BJ (cell line): ENCODE results near the gene NDRG2. TPM values are rescaled to one million over a fixed set of nuclear protein-coding genes. Genes with fewer than 3 reads are reported as not detected.

Experiments
- CTCF ChIA-PET: fragments of 350-600 bp; formaldehyde crosslinking; extraction: SDS; loops from one replicate; lab custom pipeline; 2021; ENCODE audit warnings: antibody characterized with exemption, inconsistent platforms; lab: Yijun Ruan, JAX
- POLR2A ChIA-PET: fragments of 300-600 bp; sonication (Branson Sonifier 250); formaldehyde crosslinking; extraction: SDS; loops from one replicate; lab custom pipeline; 2021; ENCODE audit warnings: antibody characterized with exemption; lab: Charles Lee
- DNase-seq: peaks from one replicate; pipeline ENCODE4 v3.0.0-alpha.2; 2011; ENCODE audit warnings: low read depth
- H3K27me3 ChIP-seq: 2 replicates; pipeline ENCODE4 v1.6.0; 2011; ENCODE audit warnings: low read length; ENCODE audit not compliant: control insufficient read depth, insufficient read depth
- H3K36me3 ChIP-seq: 2 replicates; pipeline ENCODE4 v1.5.1; 2011; ENCODE audit warnings: low read length; ENCODE audit not compliant: control insufficient read depth, insufficient read depth
- H3K4me3 ChIP-seq: 2 replicates; pipeline ENCODE4 v1.5.1; 2011; ENCODE audit warnings: low read depth, mild to moderate bottlenecking, control low read depth, low read length
- CTCF ChIP-seq: IDR thresholded peaks from 2 replicates; pipeline ENCODE4 v1.5.1; 2011; ENCODE audit warnings: low read depth, mild to moderate bottlenecking, control low read depth, inconsistent platforms, low read length, moderate library complexity; ENCODE audit not compliant: insufficient read depth
- polyA plus RNA-seq: library from polyadenylated mRNA; depleted of rRNA; stranded (reverse); fragments of >200 nt; gene quantifications from 2 replicates; pipeline ENCODE4 v1.2.3, GENCODE V29; 2011

NDRG2 gene
- polyA plus RNA-seq, 1 experiment = 1.1 TPM

GRCh38 chr14:21040370-21040925, 15.6 kb upstream of the NDRG2 start:
- no peak for TF ChIP-seq CTCF
- ChIA-PET CTCF (interaction anchor here (0.8 to 6.9 kb wide), 26 partner anchors 10 to 184 kb away, joined by 3 to 202 read pairs (median 6); partner anchors contain the start of genes ARHGEF40, RNASE8, SLC39A2 and TPPP2), POLR2A (interaction anchor here (1.0 kb wide), 1 partner anchor 26 kb away, joined by 3 read pairs; no protein-coding TSS in a partner anchor)
- no peak for DNase-seq
- no peak overlapping the region for H3K4me3 ChIP-seq
- peaks cover 7% of the 10 kb centered on the region for H3K27me3 ChIP-seq
- no peaks in the 10 kb centered on the region for H3K36me3 ChIP-seq

DNA sequence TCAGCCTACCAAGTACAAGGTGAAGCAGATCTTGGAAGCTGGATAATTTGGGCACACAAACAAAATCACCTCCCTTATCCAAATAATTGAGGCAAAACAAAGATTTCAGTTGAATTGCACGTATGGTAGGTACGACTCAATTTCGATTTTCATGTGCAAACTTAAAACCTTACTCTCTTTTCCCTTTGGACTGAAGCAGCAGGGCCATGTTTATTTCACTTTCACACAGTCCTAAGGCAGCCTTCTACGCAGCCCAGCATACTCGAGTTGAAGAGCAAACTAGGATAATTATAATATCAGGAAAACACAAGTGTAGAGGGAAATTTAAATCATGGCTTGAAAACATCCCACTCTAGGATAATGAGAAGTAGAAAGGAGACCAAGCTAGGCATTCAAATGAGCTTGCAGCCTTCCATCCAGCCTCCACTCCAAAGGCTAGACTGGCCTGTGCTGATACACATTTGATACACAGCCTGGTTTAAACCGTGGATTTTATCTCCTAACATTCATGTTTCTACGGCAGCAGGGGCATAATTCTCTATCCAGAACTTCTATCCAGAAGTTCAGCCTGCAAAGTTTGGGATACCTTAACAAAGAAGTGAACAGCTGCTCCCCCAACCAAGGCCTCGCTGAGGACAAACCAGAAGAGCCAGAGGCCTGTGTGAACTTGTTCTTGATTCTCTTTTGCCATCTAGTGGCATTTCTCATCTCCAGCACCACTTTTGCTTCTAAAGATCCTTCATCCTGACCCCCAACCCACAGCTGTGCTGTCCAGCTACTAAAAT, 14.9 kb upstream of the NDRG2 start:
- ChIA-PET CTCF (interaction anchor here (0.8 to 6.9 kb wide), 27 partner anchors 9 to 184 kb away, joined by 3 to 202 read pairs (median 6); partner anchors contain the start of genes ARHGEF40, RNASE8, SLC39A2 and TPPP2), POLR2A (interaction anchor here (1.0 kb wide), 1 partner anchor 25 kb away, joined by 3 read pairs; no protein-coding TSS in a partner anchor)
- DNase-seq = no peak
- Histone ChIP-seq H3K27me3 (peaks cover 6% of the 10 kb centered on the region), H3K4me3 (no peak overlapping the region), H3K36me3 (no peaks in the 10 kb centered on the region)
- TF ChIP-seq CTCF = peak; percentile 59

DNA sequence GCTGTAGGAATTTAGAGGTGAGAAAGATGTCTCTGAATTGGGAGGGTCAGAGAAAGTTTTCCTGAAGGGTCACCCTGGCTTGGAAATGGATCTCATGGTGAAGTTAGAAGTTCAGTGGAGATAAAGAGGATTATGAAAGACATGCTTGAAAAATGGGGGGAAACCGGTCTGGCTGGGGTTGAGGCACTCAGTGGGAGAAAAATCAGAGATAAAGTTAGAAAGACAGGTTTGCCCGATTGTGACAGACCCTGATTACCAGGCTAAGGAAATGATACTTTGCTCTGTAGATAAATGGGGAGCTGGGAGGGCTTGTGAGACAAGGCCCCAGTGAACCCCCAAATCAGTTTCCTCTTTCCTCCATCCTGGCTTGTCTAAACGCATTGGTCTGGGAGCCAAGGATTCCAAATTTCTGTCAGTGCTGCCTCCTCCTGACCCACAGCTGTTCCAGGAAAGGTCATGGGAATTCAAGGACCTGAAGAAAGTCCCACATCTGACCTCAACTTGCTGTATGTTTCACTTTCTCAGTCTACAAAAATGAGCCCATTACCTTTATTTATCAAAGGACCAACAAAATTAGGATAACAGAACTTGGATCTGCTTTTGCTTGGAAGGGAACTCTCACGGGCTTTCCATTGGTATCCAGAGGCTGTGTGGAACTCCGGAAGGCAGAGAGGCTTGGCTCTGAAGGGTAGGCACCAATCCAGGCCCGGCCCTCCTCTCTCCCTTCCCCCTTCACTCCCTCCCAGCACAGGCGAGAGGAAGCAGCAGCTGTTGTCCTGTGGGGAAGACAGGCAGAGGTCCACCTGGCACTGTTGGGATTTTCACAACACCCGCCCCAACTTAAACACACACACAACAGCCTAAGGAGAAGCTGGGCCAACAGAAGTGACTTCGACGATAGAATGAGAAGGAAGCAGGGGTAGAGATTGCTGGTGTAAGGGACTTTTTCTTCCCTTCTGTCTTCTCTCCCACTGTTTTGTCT, 13.9 kb upstream of the NDRG2 start:
- Histone ChIP-seq H3K36me3 (no peaks in the 10 kb centered on the region), H3K27me3 (peaks cover 11% of the 10 kb centered on the region), H3K4me3 (no peak overlapping the region)
- CTCF ChIA-PET = interaction anchor here (1.3 to 6.9 kb wide), 11 partner anchors 8 to 180 kb away, joined by 3 to 202 read pairs (median 16); partner anchors contain the start of genes ARHGEF40 and TPPP2
- no peak for TF ChIP-seq CTCF
- no peak for DNase-seq
- POLR2A ChIA-PET = no interaction called here

DNA sequence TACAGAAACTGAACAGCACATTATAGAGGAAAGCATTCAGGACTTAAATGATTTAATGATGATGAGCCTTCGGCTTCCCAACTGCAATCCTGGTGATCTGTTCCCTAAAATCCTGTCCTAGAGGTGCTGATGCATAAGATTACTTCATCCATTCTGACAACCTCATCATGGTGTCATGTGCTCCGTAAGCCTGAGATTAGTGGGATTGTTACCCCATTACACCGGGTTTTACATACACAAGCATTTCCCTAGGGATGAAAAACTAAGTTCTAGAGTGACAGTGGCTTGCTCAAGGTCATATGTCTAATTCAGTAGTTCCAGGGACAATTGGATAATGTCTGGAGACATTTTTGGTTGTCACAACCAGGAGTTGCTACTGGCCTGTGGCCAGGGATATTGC, 12.3 kb upstream of the NDRG2 start:
- no peak overlapping the region for H3K4me3 ChIP-seq
- ChIA-PET CTCF (interaction anchor here (5.6 kb wide), 1 partner anchor 55 kb away, joined by 23 read pairs; no protein-coding TSS in a partner anchor), POLR2A (no interaction called here)
- TF ChIP-seq CTCF = no peak
- DNase-seq = no peak
- H3K36me3 ChIP-seq = no peaks in the 10 kb centered on the region
- peaks cover 9% of the 10 kb centered on the region for H3K27me3 ChIP-seq
